Gastroesophageal sphincter (tissue), 4 donors: ENCODE data around the gene DCLK2. TPM values are rescaled to one million over a fixed set of nuclear protein-coding genes. Genes with fewer than 3 reads are reported as not detected.

Experiments used
- ATAC-seq: fragments of 150-250 bp; one replicate; pipeline ENCODE4 v1.9.1; 2016; ENCODE audit warnings: mild to moderate bottlenecking, moderate library complexity
- H3K27ac ChIP-seq, 4 donors: fragments of 200-600 bp; sonication (generic) in 3 of 4; 1 replicate in 3 of 4; 2 replicates in 1 of 4; pipeline ENCODE4 v1.5.1; 2016 to 2019
- H3K27me3 ChIP-seq: fragments of 200-600 bp; sonication (generic); one replicate; pipeline ENCODE4 v1.5.1; 2019
- H3K36me3 ChIP-seq, 2 donors: fragments of 200-600 bp; sonication (generic); one replicate each; pipeline ENCODE4 v1.5.1; 2019; ENCODE audit warnings: control low read depth in 1 of 2
- H3K4me1 ChIP-seq, 3 donors: fragments of 200-600 bp; sonication (generic); 1 replicate in 2 of 3; 2 replicates in 1 of 3; pipeline ENCODE4 v1.5.1; 2016 to 2019; ENCODE audit warnings: control low read depth in 2 of 3
- H3K4me3 ChIP-seq, 2 donors: fragments of 200-600 bp; sonication (generic); one replicate each; pipeline ENCODE4 v1.5.1; 2019; ENCODE audit warnings: mild to moderate bottlenecking in 1 of 2, moderate library complexity in 1 of 2
- H3K9me3 ChIP-seq, 3 donors: fragments of 200-600 bp; sonication (generic); one replicate each; pipeline ENCODE4 v1.5.1; 2017 to 2019; ENCODE audit warnings: control low read depth in 2 of 3
- EP300 ChIP-seq: sonication (generic); formaldehyde crosslinking; IDR thresholded peaks from one replicate; pipeline ENCODE4 v1.6.1; 2017; ENCODE audit warnings: antibody characterized with exemption, mild to moderate bottlenecking
- POLR2A ChIP-seq, 2 donors: fragments of 450-650 bp; IDR thresholded peaks; one replicate each; pipeline ENCODE4 v1.6.1; 2017; ENCODE audit warnings: antibody characterized with exemption in 2 of 2, mild to moderate bottlenecking in 2 of 2, moderate library complexity in 1 of 2
- POLR2AphosphoS5 ChIP-seq: sonication (generic); formaldehyde crosslinking; IDR thresholded peaks from one replicate; pipeline ENCODE4 v1.6.1; 2017; ENCODE audit warnings: antibody characterized with exemption
- WGBS, 2 donors: methylation state at CpG; one replicate each; pipeline ENCODE4 v1.1.5; 2018; ENCODE audit warnings: low coverage in 1 of 2; 5-methylcytosine and 5-hydroxymethylcytosine counted together
- total RNA-seq, 4 donors: library from RNA; depleted of rRNA; stranded (reverse); fragments of >200 nt; gene quantifications; one replicate each; pipeline ENCODE4 v1.1.0, GENCODE V29; 2016
- TF ChIP-seq, protein P1 (sequence below), 4 experiments: fragments of 200-600 bp in 2 of 4; fragments of 450-650 bp in 2 of 4; sonication (generic) in 1 of 4; IDR thresholded peaks; one replicate each; pipeline ENCODE4 v1.5.1; 2017 to 2019; ENCODE audit warnings: antibody characterized with exemption in 4 of 4, mild to moderate bottlenecking in 2 of 4, moderate library complexity in 2 of 4

DCLK2 gene
- total RNA-seq, 4 donors from 2014 or later = 17.1 to 33.0 (median 19.7) TPM

- Histone ChIP-seq H3K27ac (no peak overlapping the region), H3K4me1 (peaks cover 4 to 17% (median 6%) of the 10 kb centered on the region in 3 donors), H3K4me3 (no peak overlapping the region), H3K27me3 (no peaks in the 10 kb centered on the region), H3K9me3 (no peaks in the 10 kb centered on the region), H3K36me3 (no peaks in the 10 kb centered on the region)
- 86 to 89% methylated on average over 3 to 6 of the region's 6 CpGs for WGBS, 2 donors
- no peak for ATAC-seq
- TF ChIP-seq, protein P1, sequence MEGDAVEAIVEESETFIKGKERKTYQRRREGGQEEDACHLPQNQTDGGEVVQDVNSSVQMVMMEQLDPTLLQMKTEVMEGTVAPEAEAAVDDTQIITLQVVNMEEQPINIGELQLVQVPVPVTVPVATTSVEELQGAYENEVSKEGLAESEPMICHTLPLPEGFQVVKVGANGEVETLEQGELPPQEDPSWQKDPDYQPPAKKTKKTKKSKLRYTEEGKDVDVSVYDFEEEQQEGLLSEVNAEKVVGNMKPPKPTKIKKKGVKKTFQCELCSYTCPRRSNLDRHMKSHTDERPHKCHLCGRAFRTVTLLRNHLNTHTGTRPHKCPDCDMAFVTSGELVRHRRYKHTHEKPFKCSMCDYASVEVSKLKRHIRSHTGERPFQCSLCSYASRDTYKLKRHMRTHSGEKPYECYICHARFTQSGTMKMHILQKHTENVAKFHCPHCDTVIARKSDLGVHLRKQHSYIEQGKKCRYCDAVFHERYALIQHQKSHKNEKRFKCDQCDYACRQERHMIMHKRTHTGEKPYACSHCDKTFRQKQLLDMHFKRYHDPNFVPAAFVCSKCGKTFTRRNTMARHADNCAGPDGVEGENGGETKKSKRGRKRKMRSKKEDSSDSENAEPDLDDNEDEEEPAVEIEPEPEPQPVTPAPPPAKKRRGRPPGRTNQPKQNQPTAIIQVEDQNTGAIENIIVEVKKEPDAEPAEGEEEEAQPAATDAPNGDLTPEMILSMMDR (IDR thresholded peaks at IDR 0.05) = no peak
- TF ChIP-seq EP300 = no peak
- no peak for TF ChIP-seq POLR2A (IDR thresholded peaks at IDR 0.05)
- TF ChIP-seq POLR2AphosphoS5 = no peak
Observed at GRCh38 chr4:150068300-150068960, 9.8 kb upstream of the DCLK2 start.

DNA sequence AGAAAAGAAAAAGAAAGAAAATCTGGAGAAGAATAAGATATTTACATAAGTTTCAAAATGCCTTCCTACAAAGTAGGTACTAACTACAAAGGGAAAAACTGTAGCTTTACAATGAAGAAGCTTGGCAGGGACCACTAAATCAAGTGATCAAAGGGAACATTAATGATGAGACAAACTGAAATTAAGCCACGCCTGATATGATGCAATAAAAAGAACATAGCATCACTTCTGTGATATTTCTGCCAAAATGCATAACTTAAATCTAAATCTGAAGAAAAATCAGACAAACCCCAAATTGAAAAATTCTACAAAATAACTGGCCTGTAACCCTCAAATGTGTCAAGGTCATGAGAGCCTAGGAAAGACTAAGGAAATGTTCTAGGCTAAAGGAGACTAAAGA, 8.9 kb upstream of the DCLK2 start:
- no peaks in the 10 kb centered on the region for H3K9me3 ChIP-seq
- no peaks in the 10 kb centered on the region for H3K36me3 ChIP-seq
- no peak overlapping the region for H3K27ac ChIP-seq
- ATAC-seq = no peak
- no peak overlapping the region for H3K4me3 ChIP-seq
- WGBS, 2 donors = 87 to 100% methylated on average over 1 of the region's 1 CpG
- H3K27me3 ChIP-seq = no peaks in the 10 kb centered on the region
- TF ChIP-seq, protein P1 (IDR thresholded peaks at IDR 0.05) = no peak
- no peak for TF ChIP-seq POLR2A (IDR thresholded peaks at IDR 0.05)
- TF ChIP-seq EP300 = no peak
- TF ChIP-seq POLR2AphosphoS5 = no peak
- peaks cover 4 to 22% (median 9%) of the 10 kb centered on the region in 3 donors for H3K4me1 ChIP-seq

DNA sequence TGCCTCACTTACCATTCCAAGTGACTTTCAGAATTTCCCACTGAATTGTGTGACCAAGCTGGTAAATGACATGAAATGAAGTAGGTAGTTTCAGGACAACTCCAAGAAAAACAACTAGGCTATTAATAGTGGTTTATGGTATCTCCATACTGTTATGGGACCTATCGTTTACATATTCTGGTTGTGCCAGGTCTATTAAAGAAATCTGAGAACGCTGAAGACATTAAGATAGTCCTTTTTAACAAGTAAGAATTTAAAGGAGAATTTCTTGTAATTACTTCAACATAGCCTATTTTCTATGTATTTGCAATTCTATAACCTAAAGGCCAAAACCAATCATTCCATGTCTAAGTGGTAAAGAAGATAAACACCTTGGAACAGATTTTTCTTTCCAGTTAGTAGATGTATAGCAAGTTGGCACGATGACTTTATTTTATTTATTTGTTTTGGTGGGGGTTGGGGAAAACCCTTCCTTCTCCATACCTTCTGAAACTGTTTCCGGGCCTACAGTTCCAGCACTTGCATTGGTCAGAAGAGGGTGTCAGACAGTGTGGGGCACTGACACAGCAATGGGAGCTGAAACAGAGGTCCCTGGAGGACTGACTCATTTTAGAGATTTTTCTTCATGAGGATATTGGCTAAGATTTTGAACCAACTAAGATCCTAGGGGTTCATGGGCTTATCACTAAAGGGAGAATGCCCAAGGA, 7.6 kb upstream of the DCLK2 start:
- Histone ChIP-seq H3K9me3 (no peaks in the 10 kb centered on the region), H3K27me3 (no peaks in the 10 kb centered on the region), H3K27ac (peak overlapping the region in 3 of 4 donors; percentile 5 to 34 (median 32)), H3K4me1 (peaks cover 4 to 22% (median 9%) of the 10 kb centered on the region in 3 donors), H3K4me3 (no peak overlapping the region), H3K36me3 (no peaks in the 10 kb centered on the region)
- no peak for ATAC-seq
- 61 to 62% methylated on average over 4 of the region's 4 CpGs for WGBS, 2 donors
- TF ChIP-seq POLR2A (IDR thresholded peaks at IDR 0.05) = no peak

GRCh38 chr4:150072471-150072870, 5.8 kb upstream of the DCLK2 start:
- Histone ChIP-seq H3K4me3 (no peak overlapping the region), H3K27ac (peak overlapping the region; percentile 69 to 80 (median 74)), H3K36me3 (no peaks in the 10 kb centered on the region), H3K4me1 (peaks cover 4 to 28% (median 9%) of the 10 kb centered on the region in 3 donors), H3K27me3 (no peaks in the 10 kb centered on the region), H3K9me3 (no peaks in the 10 kb centered on the region)
- no peak for ATAC-seq
- 92 to 95% methylated on average over 4 of the region's 4 CpGs for WGBS, 2 donors
- TF ChIP-seq, protein P1 (IDR thresholded peaks at IDR 0.05) = no peak
- TF ChIP-seq POLR2AphosphoS5 (no peak), EP300 (no peak), POLR2A (IDR thresholded peaks at IDR 0.05) (no peak)

GRCh38 chr4:150072906-150073714, 5.1 kb upstream of the DCLK2 start:
- Histone ChIP-seq H3K36me3 (no peaks in the 10 kb centered on the region), H3K4me3 (no peak overlapping the region), H3K9me3 (no peaks in the 10 kb centered on the region), H3K27ac (peak overlapping the region; percentile 69 to 80 (median 74)), H3K27me3 (no peaks in the 10 kb centered on the region), H3K4me1 (peaks cover 4 to 32% (median 9%) of the 10 kb centered on the region in 3 donors)
- peak; percentile 77 for ATAC-seq
- WGBS, 2 donors = 36% methylated on average over 2 of the region's 2 CpGs
- TF ChIP-seq, protein P1 (IDR thresholded peaks at IDR 0.05) = no peak
- TF ChIP-seq POLR2A (IDR thresholded peaks at IDR 0.05) (no peak), POLR2AphosphoS5 (peak; percentile 70), EP300 (no peak)
